Measurements from ENCODE around the gene WRNIP1. TPM values are rescaled to one million over a fixed set of nuclear protein-coding genes. Genes with fewer than 3 reads are reported as not detected.

Gene WRNIP1
- total and polyA plus RNA-seq, 9 of the 15 experiments (the other 6 are each of a cell fraction or from before 2014, with no cell fraction given), result 13.2 to 63.6 (median 48.6) TPM

- no peaks in the 10 kb centered on the region for H3K36me3 ChIP-seq (ENCODE audit: control insufficient read depth, insufficient read depth, low read length)
- H3K9ac ChIP-seq (ENCODE audit: insufficient read depth in 1 of 2, low read depth in 2 of 2, low read length in 2 of 2), result no peak overlapping the region
- no peaks in the 10 kb centered on the region for H3K9me3 ChIP-seq (replicated peaks; ENCODE audit: control insufficient read depth, insufficient read depth, low read depth, low read length)
- ChIA-PET POLR2A (interaction anchor here (0.6 to 1.5 kb wide), 6 partner anchors 15 to 895 kb away, joined by 3 to 4 read pairs (median 3); no protein-coding TSS in a partner anchor), CTCF (ENCODE audit: low intra/inter-chr PET ratio) (no interaction called here)
- no peaks in the 10 kb centered on the region for H3K79me2 ChIP-seq (ENCODE audit: control insufficient read depth, insufficient read depth, low read length)
- no peak for DNase-seq (ENCODE audit: extremely low read depth in 1 of 4, low spot score in 3 of 4)
- TF ChIP-seq ZNF592 (IDR thresholded peaks at IDR 0.05) (0 out of 2 replicates have a peak, but pooled peaks have one; percentile 28), ZNF655 (CRISPR knock-in tag; IDR thresholded peaks at IDR 0.05) (no peak)
- no peak overlapping the region for H3K4me3 ChIP-seq
- peak overlapping the region; percentile 44; the same call in 1 of the 3 replicates for H3K27ac ChIP-seq (ENCODE audit: extremely low read depth, low read depth, low read length)
- H3K9me1 ChIP-seq (ENCODE audit: control insufficient read depth, insufficient read depth, low read length), result no peaks in the 10 kb centered on the region
- H2AFZ ChIP-seq (ENCODE audit: low read depth, low read length), result peak overlapping the region; percentile 77
- WGBS (ENCODE audit: insufficient coverage, low coverage, missing lambda C conversion rate), result 5% methylated on average over 2 of the region's 2 CpGs
- ATAC-seq, result peak; percentile 31
- peak overlapping the region; percentile 22; the same call in 1 of the 2 replicates for H3K4me2 ChIP-seq (ENCODE audit: insufficient read depth, low read length)
- no peak for FAIRE-seq
- intact Hi-C loops (cut with micrococcal nuclease) (no loop called here), in situ Hi-C loops (cut with MboI) (no loop called here)
- no peaks in the 10 kb centered on the region for H3K27me3 ChIP-seq (ENCODE audit: control insufficient read depth in 2 of 2, insufficient read depth in 2 of 2, low read length in 2 of 2)
- BruUV-seq (replicated peaks), result no TSS peak
- peaks cover 0 to 11% of the 10 kb centered on the region in 2 experiments; a peak in 2 of 5 replicates for H3K4me1 ChIP-seq (replicated peaks in 1 of 2; ENCODE audit: control insufficient read depth in 2 of 2, insufficient read depth in 2 of 2, low read length in 2 of 2)
- H4K20me1 ChIP-seq (replicated peaks; ENCODE audit: control insufficient read depth, insufficient read depth, low read length), result no peaks in the 10 kb centered on the region
These were observed 46.1 kb upstream of the WRNIP1 start for GRCh38 chr6:2719093-2719455.
